Right lobe of liver (tissue), 4 donors: ENCODE results near the gene MBOAT1.

Source experiments
- POLR2A ChIP-seq: fragments of 450-650 bp; IDR thresholded peaks from one replicate; pipeline ENCODE4 v1.6.1; 2017; ENCODE audit warnings: antibody characterized with exemption, mild to moderate bottlenecking
- TF ChIP-seq, protein P1 (sequence below), 4 donors: fragments of 200-600 bp in 3 of 4; fragments of 450-650 bp in 1 of 4; IDR thresholded peaks; one replicate each; pipeline versions ENCODE4 v1.5.1 to v1.8.0; 2016 to 2022; ENCODE audit warnings: antibody characterized with exemption in 4 of 4, mild to moderate bottlenecking in 2 of 4
- donor health status: DM: no; HTN: no; CAD: no.
- donor health status: DM: no; HTN: no; CAD: no.
- donor health status: DM: no; HTN: yes; CAD: no.

DNA sequence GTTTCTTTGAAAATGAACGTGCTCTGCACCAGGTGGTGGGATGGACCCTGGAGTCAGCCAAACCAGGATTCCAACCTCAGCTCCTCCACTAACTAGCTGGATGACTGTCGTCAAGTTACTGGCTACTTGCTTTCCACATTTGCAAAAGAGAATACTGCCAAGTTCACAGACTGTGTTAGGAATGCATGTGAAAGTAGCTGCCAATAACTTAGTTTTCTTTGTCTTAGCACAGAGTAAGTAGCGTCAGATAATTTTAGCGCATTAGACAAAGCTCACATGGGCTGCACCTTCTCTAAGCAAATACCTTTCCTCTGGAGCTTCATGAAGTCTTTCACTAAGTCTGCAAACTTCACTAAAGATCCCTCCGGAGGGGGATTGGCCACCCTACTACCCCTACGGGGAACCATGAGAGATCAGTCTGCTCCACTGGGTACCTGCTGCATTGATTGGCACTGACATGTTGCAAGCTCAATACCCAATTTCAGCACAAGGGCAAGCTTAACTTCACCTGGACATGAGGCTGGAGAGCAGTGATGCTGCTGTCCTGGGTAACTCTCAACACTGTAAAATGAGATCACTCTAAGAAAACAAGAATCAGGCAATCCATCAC is 113.9 kb downstream of the MBOAT1 start:
- TF ChIP-seq, protein P1, sequence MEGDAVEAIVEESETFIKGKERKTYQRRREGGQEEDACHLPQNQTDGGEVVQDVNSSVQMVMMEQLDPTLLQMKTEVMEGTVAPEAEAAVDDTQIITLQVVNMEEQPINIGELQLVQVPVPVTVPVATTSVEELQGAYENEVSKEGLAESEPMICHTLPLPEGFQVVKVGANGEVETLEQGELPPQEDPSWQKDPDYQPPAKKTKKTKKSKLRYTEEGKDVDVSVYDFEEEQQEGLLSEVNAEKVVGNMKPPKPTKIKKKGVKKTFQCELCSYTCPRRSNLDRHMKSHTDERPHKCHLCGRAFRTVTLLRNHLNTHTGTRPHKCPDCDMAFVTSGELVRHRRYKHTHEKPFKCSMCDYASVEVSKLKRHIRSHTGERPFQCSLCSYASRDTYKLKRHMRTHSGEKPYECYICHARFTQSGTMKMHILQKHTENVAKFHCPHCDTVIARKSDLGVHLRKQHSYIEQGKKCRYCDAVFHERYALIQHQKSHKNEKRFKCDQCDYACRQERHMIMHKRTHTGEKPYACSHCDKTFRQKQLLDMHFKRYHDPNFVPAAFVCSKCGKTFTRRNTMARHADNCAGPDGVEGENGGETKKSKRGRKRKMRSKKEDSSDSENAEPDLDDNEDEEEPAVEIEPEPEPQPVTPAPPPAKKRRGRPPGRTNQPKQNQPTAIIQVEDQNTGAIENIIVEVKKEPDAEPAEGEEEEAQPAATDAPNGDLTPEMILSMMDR (IDR thresholded peaks at IDR 0.05), result no peak
- TF ChIP-seq POLR2A, result no peak
